ENCODE data around the gene C1orf21. TPM values are rescaled to one million over a fixed set of nuclear protein-coding genes. Genes with fewer than 3 reads are reported as not detected.

Gene C1orf21
- total and polyA plus RNA-seq, 2 of the 4 experiments (the other 2 are of a cell fraction): 6.4 to 9.9 TPM

- DNase-seq (peak; percentile 89), ATAC-seq (ENCODE audit: low read depth) (peak; percentile 18; the same call in 1 of the 2 replicates)
- H4K20me1 ChIP-seq (ENCODE audit: insufficient read depth, low read length): peaks cover 3% of the 10 kb centered on the region; the same call in 1 of the 2 replicates
- peak overlapping the region; percentile 53 for H3K9ac ChIP-seq (ENCODE audit: low read depth, low read length)
- H2AK5ac ChIP-seq (ENCODE audit: low read depth, low read length): no peak overlapping the region
- H3K27ac ChIP-seq (ENCODE audit: insufficient read depth, low read length): no peak overlapping the region
- peaks cover 4% of the 10 kb centered on the region; the same call in 1 of the 2 replicates for H3K4me1 ChIP-seq (ENCODE audit: control insufficient read depth, insufficient read depth, low read length)
- H3K56ac ChIP-seq (ENCODE audit: extremely low read depth, insufficient read depth, low read length): peak overlapping the region; percentile 29; the same call in 1 of the 2 replicates
- H3K4ac ChIP-seq (ENCODE audit: low read depth, low read length): 0 out of 2 replicates have a peak overlapping the region, but pooled peaks have one; percentile 42
- no peak overlapping the region for H2BK120ac ChIP-seq (ENCODE audit: low read depth, low read length)
- intact Hi-C loops (cut with micrococcal nuclease): loop anchor here (5.0 to 10.0 kb wide), 4 partner anchors 91 to 754 kb away; partner anchors contain the start of gene ARPC5
- peaks cover 19 to 38% of the 10 kb centered on the region in 2 experiments; a peak in 3 of 4 replicates for H3K79me1 ChIP-seq (ENCODE audit: low read depth in 1 of 2, low read length in 2 of 2)
- ChIA-PET POLR2A (ENCODE audit: unreplicated experiment) (no interaction called here), CTCF (interaction anchor here (0.7 to 1.7 kb wide), 2 partner anchors 200 to 276 kb away, joined by 3 to 6 read pairs; no protein-coding TSS in a partner anchor)
- H3K4me3 ChIP-seq (ENCODE audit: insufficient read depth, low read depth, low read length): peak overlapping the region; percentile 61
- 0 out of 2 replicates have a peak overlapping the region, but pooled peaks have one; percentile 79 for H3K14ac ChIP-seq (replicated peaks; ENCODE audit: low read depth, low read length)
- peak overlapping the region; percentile 44 for H2BK5ac ChIP-seq (ENCODE audit: low read depth, low read length, poor library complexity, severe bottlenecking)
- no peak overlapping the region for H2AK9ac ChIP-seq (replicated peaks; ENCODE audit: low read depth, low read length, poor library complexity)
- no peaks in the 10 kb centered on the region; the same call in 1 of the 2 replicates for H3K9me1 ChIP-seq (ENCODE audit: insufficient read depth, low read length)
- no peaks in the 10 kb centered on the region for H3K9me3 ChIP-seq (ENCODE audit: control insufficient read depth, insufficient read depth, low read length)
- peak overlapping the region in 1 of 2 experiments; percentile 23; a peak in 2 of 4 replicates for H4K8ac ChIP-seq (ENCODE audit: low read depth in 2 of 2, low read length in 2 of 2)
- peaks cover 2% of the 10 kb centered on the region; the same call in 1 of the 2 replicates for H3K27me3 ChIP-seq (ENCODE audit: control insufficient read depth, insufficient read depth, low read length)
- dilution Hi-C loops (cut with HindIII; ENCODE audit: low sequenced_read_pairs, unreplicated experiment): no loop called here
- H3K18ac ChIP-seq (ENCODE audit: low read depth, low read length): peak overlapping the region; percentile 19; the same call in 1 of the 2 replicates
- peak overlapping the region; percentile 50; the same call in 1 of the 3 replicates for H2BK15ac ChIP-seq (ENCODE audit: low read depth, low read length)
- no TSS peak for BruUV-seq (replicated peaks)
- peak overlapping the region; percentile 85 for H3K4me2 ChIP-seq (ENCODE audit: low read depth, low read length)
- H4K5ac ChIP-seq (ENCODE audit: low read depth, low read length): no peak overlapping the region
- H4K91ac ChIP-seq (ENCODE audit: insufficient read depth, low read depth, low read length): no peak overlapping the region
- H3K36me3 ChIP-seq (ENCODE audit: control insufficient read depth, insufficient read depth, low read length): no peaks in the 10 kb centered on the region
- 0 out of 2 replicates have a peak overlapping the region, but pooled peaks have one; percentile 56 for H2BK20ac ChIP-seq (ENCODE audit: low read depth, low read length)
- H2AFZ ChIP-seq (replicated peaks; ENCODE audit: low read length, poor library complexity): peak overlapping the region; percentile 97
- 0% methylated on average over 1 of the region's 7 CpGs; no CpG with 5 or more reads in 1 of the 2 experiments for WGBS, 2 experiments (ENCODE audit: extremely low coverage in 2 of 2, insufficient read length in 1 of 2)
- H3K23ac ChIP-seq (ENCODE audit: low read depth, low read length): peak overlapping the region; percentile 89; the same call in 1 of the 2 replicates
- in situ Hi-C loops (cut with MboI; ENCODE audit: low sequenced_read_pairs): no loop called here
- no peak for TF ChIP-seq RFX5 (IDR thresholded peaks at IDR 0.05; ENCODE audit: low read depth, low read length)
- no peak for TF ChIP-seq SMC3 (IDR thresholded peaks at IDR 0.05; ENCODE audit: low read depth, low read length)
- TF ChIP-seq CTCF (conservative IDR thresholded peaks at IDR 0.05; ENCODE audit: low read depth, low read length): no peak
- no peak for TF ChIP-seq BHLHE40 (IDR thresholded peaks at IDR 0.05; ENCODE audit: low read depth, low read length)
- TF ChIP-seq POLR2A (IDR thresholded peaks at IDR 0.05; ENCODE audit: low read depth, low read length): no peak
- peak; percentile 65 for TF ChIP-seq CEBPB (IDR thresholded peaks at IDR 0.05; ENCODE audit: low read depth, low read length)
- no peak for TF ChIP-seq MAFK (IDR thresholded peaks at IDR 0.05; ENCODE audit: low read depth, low read length)
- TF ChIP-seq FOS (IDR thresholded peaks at IDR 0.05; ENCODE audit: low read depth, low read length): peak; percentile 23; the same call in 1 of the 2 replicates
- no peak for TF ChIP-seq ELK1 (IDR thresholded peaks at IDR 0.05; ENCODE audit: borderline replicate concordance, low read depth, low read length)
- TF ChIP-seq MXI1 (IDR thresholded peaks at IDR 0.05; ENCODE audit: borderline replicate concordance, low read depth, low read length): no peak
- TF ChIP-seq NFE2L2 (IDR thresholded peaks at IDR 0.05; ENCODE audit: low read depth, low read length): no peak
- no peak for TF ChIP-seq RAD21 (IDR thresholded peaks at IDR 0.05; ENCODE audit: low read length)
- 0 out of 2 replicates have a peak, but pooled peaks have one; percentile 13 for TF ChIP-seq MAZ (IDR thresholded peaks at IDR 0.05; ENCODE audit: borderline replicate concordance, low read depth, low read length)
- no peak for TF ChIP-seq RCOR1 (IDR thresholded peaks at IDR 0.05; ENCODE audit: insufficient replicate concordance, low read length)
Observed at GRCh38 chr1:184388319-184388889, 1.6 kb downstream of the C1orf21 start.
